Esophagus muscularis mucosa (tissue), 4 donors: ENCODE data around the gene CMTM7. TPM values are rescaled to one million over a fixed set of nuclear protein-coding genes. Genes with fewer than 3 reads are reported as not detected.

Source experiments
- DNase-seq: peaks from one replicate; pipeline ENCODE4 v3.0.0-alpha.2; 2017; ENCODE audit errors: extremely low spot score
- H3K27ac ChIP-seq, 4 donors: fragments of 200-600 bp; sonication (generic); replicated peaks in 1 of 4; 1 replicate in 3 of 4; 2 replicates in 1 of 4; pipeline ENCODE4 v1.5.1; 2016 to 2019; ENCODE audit warnings: mild to moderate bottlenecking in 1 of 4
- H3K27me3 ChIP-seq, 4 donors: fragments of 200-600 bp; sonication (generic); one replicate each; pipeline versions ENCODE4 v1.5.1 to v1.6.0; 2016 to 2019
- H3K36me3 ChIP-seq, 4 donors: fragments of 200-600 bp; sonication (generic); one replicate each; pipeline ENCODE4 v1.5.1; 2016 to 2019
- H3K4me1 ChIP-seq, 4 donors: fragments of 200-600 bp; sonication (generic); one replicate each; pipeline ENCODE4 v1.5.1; 2016 to 2019
- H3K4me3 ChIP-seq, 4 donors: fragments of 200-600 bp; sonication (generic); 1 replicate in 2 of 4; 2 replicates in 2 of 4; pipeline ENCODE4 v1.5.1; 2016 to 2019; ENCODE audit warnings: mild to moderate bottlenecking in 4 of 4, moderate library complexity in 1 of 4
- H3K9me3 ChIP-seq, 4 donors: fragments of 200-600 bp; sonication (generic); 1 replicate in 3 of 4; 2 replicates in 1 of 4; pipeline ENCODE4 v1.5.1; 2016 to 2019
- CTCF ChIP-seq, 3 experiments: fragments of 200-600 bp in 2 of 3; fragments of 450-650 bp in 1 of 3; sonication (generic) in 2 of 3; IDR thresholded peaks; one replicate each; pipeline ENCODE4 v1.5.1; 2017 to 2019; ENCODE audit warnings: antibody characterized with exemption in 3 of 3, mild to moderate bottlenecking in 2 of 3, moderate library complexity in 1 of 3
- EP300 ChIP-seq: sonication (generic); formaldehyde crosslinking; IDR thresholded peaks from one replicate; pipeline ENCODE4 v1.6.1; 2017; ENCODE audit warnings: antibody characterized with exemption
- POLR2A ChIP-seq: fragments of 450-650 bp; IDR thresholded peaks from one replicate; pipeline ENCODE4 v1.6.1; 2017; ENCODE audit warnings: antibody characterized with exemption, moderate library complexity, mild to moderate bottlenecking, low read depth
- POLR2AphosphoS5 ChIP-seq, 2 donors: sonication (generic); formaldehyde crosslinking; IDR thresholded peaks; one replicate each; pipeline ENCODE4 v1.6.1; 2017; ENCODE audit warnings: antibody characterized with exemption in 2 of 2
- WGBS: methylation state at CpG from one replicate; pipeline ENCODE4 v1.1.5; 2018; 5-methylcytosine and 5-hydroxymethylcytosine counted together
- intact Hi-C: fragments of 100-400 bp; cut with DNase I; formaldehyde crosslinking; loops from one replicate; pipeline ENCODE4 v1.15.1; 2023
- total RNA-seq, 4 donors: library from RNA; depleted of rRNA; stranded (reverse); fragments of >200 nt; gene quantifications; one replicate each; pipeline versions ENCODE4 v1.1.0 to v1.2.1, GENCODE V29; 2016

The CMTM7 gene
- total RNA-seq, 4 donors from 2014 or later: 8.2 to 10.8 (median 8.5) TPM

- no peaks in the 10 kb centered on the region for H3K9me3 ChIP-seq
- 94% methylated on average over 3 of the region's 3 CpGs for WGBS
- peak; percentile 68 for DNase-seq
- TF ChIP-seq EP300 (no peak), CTCF (IDR thresholded peaks at IDR 0.05) (no peak), POLR2AphosphoS5 (IDR thresholded peaks at IDR 0.05) (no peak), POLR2A (no peak)
- H3K27ac ChIP-seq: no peak overlapping the region
- intact Hi-C loops: no loop called here
- H3K27me3 ChIP-seq: no peaks in the 10 kb centered on the region
- H3K4me3 ChIP-seq: no peak overlapping the region
- no peaks in the 10 kb centered on the region for H3K36me3 ChIP-seq
- H3K4me1 ChIP-seq: peaks cover 0 to 14% (median 12%) of the 10 kb centered on the region in 4 donors
These were observed 39.8 kb downstream of the CMTM7 start for GRCh38 chr3:32431481-32431880.

GRCh38 chr3:32432045-32432710, 40.5 kb downstream of the CMTM7 start:
- TF ChIP-seq CTCF (IDR thresholded peaks at IDR 0.05) (no peak), POLR2AphosphoS5 (IDR thresholded peaks at IDR 0.05) (no peak), POLR2A (no peak), EP300 (no peak)
- no peak overlapping the region for H3K4me3 ChIP-seq
- no peak overlapping the region for H3K27ac ChIP-seq
- no peaks in the 10 kb centered on the region for H3K27me3 ChIP-seq
- intact Hi-C loops: no loop called here
- no peaks in the 10 kb centered on the region for H3K9me3 ChIP-seq
- 88% methylated on average over 5 of the region's 6 CpGs for WGBS
- H3K4me1 ChIP-seq: peaks cover 0 to 14% (median 12%) of the 10 kb centered on the region in 4 donors
- peak; percentile 86 for DNase-seq
- no peaks in the 10 kb centered on the region for H3K36me3 ChIP-seq

- no peaks in the 10 kb centered on the region for H3K36me3 ChIP-seq
- H3K27me3 ChIP-seq: no peaks in the 10 kb centered on the region
- no peaks in the 10 kb centered on the region for H3K9me3 ChIP-seq
- no peak for TF ChIP-seq POLR2AphosphoS5 (IDR thresholded peaks at IDR 0.05)
- TF ChIP-seq EP300: no peak
- TF ChIP-seq POLR2A: no peak
- no peak for TF ChIP-seq CTCF (IDR thresholded peaks at IDR 0.05)
- no peak overlapping the region for H3K27ac ChIP-seq
- H3K4me3 ChIP-seq: no peak overlapping the region
- peaks cover 0 to 14% (median 9%) of the 10 kb centered on the region in 4 donors for H3K4me1 ChIP-seq
- 81% methylated on average over 12 of the region's 12 CpGs for WGBS
- DNase-seq: peak; percentile 74
- intact Hi-C loops: no loop called here
These were observed 41.3 kb downstream of the CMTM7 start for GRCh38 chr3:32432711-32433530.

GRCh38 chr3:32434206-32434605, 42.6 kb downstream of the CMTM7 start:
- Histone ChIP-seq H3K27me3 (no peaks in the 10 kb centered on the region), H3K4me3 (no peak overlapping the region), H3K4me1 (peaks cover 0 to 5% (median 1%) of the 10 kb centered on the region in 4 donors), H3K27ac (no peak overlapping the region), H3K36me3 (no peaks in the 10 kb centered on the region), H3K9me3 (no peaks in the 10 kb centered on the region)
- intact Hi-C loops: no loop called here
- WGBS: 97% methylated on average over 4 of the region's 4 CpGs
- TF ChIP-seq POLR2AphosphoS5 (IDR thresholded peaks at IDR 0.05) (no peak), POLR2A (no peak), CTCF (IDR thresholded peaks at IDR 0.05) (no peak), EP300 (no peak)
- DNase-seq: no peak
